DMS153 treated with DMSO at 0.1 percent for 48 hours (cell line): ENCODE results near the gene CACNA2D4.
"Not testable (repeated sequence)": the region's sequence is repeated elsewhere in the genome, so short reads cannot be mapped to it uniquely, and the experiment has no call there.

Source experiments
- DNase-seq: peaks from one replicate; lab custom pipeline; 2025; ENCODE audit not compliant: unreplicated experiment; lab: John Stamatoyannopoulos, UW

Gene CACNA2D4, protein sequence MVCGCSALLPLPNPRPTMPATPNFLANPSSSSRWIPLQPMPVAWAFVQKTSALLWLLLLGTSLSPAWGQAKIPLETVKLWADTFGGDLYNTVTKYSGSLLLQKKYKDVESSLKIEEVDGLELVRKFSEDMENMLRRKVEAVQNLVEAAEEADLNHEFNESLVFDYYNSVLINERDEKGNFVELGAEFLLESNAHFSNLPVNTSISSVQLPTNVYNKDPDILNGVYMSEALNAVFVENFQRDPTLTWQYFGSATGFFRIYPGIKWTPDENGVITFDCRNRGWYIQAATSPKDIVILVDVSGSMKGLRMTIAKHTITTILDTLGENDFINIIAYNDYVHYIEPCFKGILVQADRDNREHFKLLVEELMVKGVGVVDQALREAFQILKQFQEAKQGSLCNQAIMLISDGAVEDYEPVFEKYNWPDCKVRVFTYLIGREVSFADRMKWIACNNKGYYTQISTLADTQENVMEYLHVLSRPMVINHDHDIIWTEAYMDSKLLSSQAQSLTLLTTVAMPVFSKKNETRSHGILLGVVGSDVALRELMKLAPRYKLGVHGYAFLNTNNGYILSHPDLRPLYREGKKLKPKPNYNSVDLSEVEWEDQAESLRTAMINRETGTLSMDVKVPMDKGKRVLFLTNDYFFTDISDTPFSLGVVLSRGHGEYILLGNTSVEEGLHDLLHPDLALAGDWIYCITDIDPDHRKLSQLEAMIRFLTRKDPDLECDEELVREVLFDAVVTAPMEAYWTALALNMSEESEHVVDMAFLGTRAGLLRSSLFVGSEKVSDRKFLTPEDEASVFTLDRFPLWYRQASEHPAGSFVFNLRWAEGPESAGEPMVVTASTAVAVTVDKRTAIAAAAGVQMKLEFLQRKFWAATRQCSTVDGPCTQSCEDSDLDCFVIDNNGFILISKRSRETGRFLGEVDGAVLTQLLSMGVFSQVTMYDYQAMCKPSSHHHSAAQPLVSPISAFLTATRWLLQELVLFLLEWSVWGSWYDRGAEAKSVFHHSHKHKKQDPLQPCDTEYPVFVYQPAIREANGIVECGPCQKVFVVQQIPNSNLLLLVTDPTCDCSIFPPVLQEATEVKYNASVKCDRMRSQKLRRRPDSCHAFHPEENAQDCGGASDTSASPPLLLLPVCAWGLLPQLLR

DNA sequence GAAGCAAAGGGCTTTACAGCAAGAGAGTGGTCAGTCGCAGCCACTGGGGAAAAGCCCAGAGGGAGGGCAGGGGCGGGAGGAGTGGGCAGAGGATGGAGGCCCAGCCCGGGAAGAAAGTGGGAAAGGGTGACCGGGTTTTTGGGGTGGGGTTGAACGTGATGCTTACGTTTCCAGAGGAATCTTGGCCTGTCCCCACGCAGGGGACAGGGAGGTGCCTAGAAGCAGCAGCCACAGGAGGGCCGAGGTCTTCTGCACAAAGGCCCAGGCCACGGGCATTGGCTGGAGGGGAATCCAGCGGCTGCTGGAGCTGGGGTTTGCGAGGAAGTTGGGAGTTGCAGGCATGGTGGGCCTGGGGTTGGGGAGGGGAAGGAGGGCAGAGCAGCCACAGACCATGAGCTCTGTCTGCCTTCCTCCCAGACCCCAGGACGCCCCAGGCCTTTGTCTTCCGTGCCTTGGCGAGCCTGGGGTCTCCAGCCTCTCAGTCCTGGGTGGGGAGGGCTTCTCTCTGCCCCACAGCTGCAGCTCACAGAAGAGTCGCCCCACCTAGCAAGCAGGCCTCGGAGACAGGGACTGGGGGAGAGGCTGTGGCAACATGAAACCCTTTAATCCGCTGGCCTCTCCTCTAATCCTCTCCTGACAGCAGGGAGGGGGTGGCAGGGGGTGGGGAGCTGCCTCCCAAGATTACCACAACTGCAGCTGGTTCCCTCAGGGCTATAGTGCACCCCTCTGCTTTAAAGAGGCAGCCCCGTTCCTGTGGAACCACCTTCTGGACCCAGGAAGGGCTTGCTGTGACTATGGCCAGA is at the start of gene CACNA2D4:
TSS of gene CACNA2D4 (minus strand) at position 572 of the 803 bp plus-strand sequence. CDS start at position 393, 179 bp downstream.
- DNase-seq: no peak

DNA sequence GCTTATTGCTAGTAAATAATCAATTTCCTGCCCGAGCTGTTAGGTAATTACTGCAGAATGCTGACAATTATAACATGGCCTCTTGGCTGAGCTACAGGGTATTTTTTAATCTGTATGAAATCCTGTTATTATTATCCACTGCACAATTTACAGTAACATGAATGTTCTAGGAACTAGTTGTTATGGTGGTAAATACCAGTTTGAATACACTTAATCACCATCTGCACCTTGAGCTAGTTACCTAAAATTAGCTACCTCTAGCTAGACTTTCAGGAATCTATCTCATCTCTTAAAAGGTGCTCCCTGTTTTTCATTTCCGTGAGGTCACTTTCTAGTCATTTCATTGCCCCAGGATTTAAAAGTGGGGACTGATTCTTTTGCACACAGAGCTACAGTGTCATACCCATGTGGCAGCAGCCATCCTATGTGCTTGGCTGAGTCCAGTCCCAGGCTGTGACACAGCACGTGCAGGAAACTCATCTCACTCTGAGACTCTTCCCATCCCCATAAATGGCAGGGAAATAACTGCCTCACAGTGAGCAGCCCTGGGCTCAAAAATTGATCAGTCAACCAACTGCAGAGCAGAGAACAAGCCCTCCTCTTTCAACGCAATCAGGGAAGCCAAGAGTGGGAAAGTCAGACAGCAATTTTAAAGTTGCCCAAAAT is 48.2 kb upstream of the CACNA2D4 start:
- DNase-seq: no peak

DNA sequence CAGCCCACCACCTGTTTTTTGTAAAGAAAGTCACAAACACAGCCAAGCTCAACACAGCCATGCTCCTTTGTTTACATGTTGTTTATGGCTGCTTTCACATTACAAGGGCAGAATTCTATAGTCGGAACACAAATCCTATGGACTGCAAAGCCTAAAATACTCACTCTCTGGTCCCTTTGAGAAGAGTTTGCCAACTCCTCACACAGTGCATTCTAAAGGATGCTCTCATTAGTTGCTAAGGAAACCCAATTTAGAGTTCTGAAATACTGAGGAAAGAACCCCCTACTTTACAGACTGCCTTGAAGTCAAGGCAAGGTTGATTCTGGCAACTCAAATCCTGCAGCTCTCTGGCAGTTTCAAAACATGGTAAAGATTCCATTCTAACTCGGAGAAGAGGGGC is 47.5 kb upstream of the CACNA2D4 start:
- no peak for DNase-seq

DNA sequence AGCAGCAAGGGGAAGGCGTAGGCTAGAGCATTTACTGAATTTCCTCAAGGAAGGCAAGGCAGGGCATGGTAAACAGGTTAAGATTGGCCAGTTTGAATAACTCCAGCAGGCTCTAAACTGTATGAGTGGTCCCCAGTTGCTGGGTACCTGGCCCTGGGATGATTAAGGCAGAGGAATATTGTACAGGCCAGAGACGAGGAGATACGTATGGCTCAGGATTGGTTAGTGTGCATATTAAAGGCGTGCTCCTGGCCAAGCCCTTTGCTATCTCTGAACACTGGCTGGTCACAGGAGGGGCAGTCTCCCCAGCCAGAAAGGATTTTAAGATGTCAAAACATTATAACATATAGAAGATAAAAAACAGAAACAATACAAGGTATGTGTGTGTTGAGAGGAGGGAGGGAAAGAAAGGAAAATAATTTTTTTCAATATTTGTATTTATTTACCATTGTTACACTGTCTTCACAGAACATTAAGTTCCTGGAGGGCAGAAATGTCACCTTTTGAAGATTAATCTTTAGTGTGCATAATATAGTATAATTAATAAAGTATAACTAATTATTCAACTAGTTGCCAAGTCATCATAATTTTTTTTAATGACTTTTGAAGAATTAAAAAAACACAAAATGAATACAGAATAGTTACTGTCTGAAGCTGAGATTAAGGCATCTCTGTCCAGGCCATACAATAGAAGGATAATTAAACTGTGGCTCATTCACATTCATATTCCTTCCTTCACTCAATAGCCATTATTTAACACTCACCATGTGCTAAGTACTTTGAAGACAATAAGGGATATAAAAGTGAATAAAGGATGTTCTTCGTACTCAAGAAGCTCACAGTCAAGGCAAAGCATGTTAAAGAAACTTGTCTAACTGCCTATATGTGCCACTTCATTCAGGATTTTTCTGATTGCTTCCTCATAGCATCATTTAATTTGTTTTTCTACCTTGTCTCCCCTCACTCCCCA is 43.9 kb upstream of the CACNA2D4 start:
- DNase-seq: no peak

DNA sequence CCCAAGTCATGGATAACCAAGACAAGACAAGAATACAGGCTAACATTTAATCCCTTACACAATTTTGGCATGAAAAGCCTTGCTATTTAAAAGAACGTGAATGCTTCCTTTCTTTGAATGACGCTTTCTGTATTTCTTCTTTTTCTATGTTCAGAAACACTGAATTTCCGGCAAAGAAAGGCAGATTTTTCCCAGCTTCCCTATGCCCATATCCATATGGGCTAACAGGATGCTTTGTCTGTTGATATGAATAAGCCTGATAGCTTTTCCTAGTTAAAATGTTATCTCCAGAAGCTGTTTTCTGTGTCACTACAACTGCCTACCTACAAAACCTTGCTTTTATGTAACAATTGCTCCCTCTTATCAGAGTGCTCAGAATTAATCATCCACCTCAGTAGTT is 38.3 kb upstream of the CACNA2D4 start:
- DNase-seq: no peak

DNA sequence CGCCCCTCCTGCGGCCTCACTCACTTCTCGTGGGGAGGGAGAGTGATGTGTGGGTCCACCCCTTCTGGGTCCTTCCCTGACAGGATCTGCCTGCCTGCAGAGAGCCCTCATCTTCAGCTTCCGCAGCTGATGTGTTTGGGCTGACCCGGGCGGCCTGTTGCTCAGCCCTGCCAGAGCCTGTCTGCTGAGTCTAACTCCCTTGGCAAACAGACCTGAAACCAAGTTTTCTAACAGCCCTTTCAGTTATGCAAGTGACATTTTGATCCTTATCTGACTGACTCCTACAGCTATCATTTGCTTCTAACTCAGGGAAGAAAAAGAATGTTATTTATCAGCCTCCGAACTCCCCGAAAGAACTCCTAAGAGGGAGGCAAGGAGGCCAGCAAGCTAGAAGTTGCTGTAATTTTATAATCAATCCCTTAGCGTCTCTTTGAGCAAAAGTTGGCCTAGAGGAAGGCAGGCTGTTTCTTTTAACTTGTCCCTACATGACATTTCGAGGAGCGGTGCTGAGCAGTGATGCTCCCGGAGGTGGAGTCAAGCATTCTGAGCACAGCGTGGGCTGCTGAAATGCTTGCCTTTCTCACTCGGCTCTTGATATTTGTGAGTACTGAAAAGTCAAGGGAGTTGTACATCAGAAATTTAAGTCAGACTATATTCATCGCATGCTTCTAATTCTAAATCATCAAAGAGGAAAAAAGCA is 31.5 kb upstream of the CACNA2D4 start:
- DNase-seq: no peak

DNA sequence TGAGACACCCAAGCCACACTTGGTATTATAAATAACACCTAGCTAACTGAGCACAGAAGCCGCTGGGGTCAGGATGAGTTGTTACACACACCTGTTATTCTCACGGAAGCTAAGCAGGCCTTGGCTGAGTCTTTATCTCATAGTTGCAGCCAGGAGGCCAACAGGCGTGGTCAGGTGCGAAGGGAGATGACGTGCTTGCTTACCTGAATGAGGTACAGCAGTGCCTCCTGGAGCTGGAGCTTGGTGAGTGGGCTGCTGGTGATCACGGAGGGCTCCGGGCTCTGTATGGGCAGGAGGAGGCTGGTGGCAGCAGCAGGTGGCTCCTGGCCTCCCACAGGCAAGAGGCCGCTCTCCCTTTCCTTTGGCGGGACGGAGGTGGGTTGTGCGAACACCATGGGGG is 30.4 kb upstream of the CACNA2D4 start:
- DNase-seq: no peak

DNA sequence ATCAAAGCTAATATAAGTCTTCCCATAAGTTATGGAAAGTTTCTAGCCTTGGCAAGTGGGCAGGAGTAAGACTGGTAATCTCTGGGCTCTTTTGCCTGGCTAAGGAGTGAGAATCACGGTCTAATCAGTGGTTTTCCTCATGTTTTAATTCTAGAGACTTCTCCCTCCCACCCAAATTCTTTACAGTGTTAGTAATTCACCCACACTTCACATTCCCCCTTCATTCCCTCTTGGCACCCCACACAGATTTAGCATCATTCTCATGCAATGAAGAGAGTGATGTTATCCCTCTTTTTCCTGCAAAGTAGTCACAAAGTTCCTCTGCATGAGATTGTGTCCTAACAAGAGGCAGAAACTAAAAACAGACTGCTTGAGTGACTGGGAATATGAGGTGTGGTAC is 28.6 kb upstream of the CACNA2D4 start:
- no peak for DNase-seq

DNA sequence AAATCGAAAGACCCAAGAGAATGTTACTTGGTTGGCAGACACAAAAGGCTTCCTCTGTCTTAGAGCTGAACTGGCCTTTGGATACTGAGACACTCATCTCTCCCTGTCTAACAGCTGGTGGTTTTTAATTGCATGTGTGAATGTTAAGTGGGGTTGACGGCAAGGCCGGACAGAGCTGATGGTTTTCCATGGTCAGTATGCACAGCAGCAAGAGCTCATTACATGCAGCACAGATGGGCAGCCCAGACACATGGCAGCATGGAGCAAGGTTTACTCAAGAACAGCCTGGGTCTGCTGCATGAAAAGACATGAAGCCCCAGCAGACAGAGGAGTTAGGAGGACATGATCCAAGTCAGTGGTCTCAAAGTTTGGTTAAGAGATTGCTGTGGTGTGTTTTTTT is 27.8 kb upstream of the CACNA2D4 start:
- no peak for DNase-seq

DNA sequence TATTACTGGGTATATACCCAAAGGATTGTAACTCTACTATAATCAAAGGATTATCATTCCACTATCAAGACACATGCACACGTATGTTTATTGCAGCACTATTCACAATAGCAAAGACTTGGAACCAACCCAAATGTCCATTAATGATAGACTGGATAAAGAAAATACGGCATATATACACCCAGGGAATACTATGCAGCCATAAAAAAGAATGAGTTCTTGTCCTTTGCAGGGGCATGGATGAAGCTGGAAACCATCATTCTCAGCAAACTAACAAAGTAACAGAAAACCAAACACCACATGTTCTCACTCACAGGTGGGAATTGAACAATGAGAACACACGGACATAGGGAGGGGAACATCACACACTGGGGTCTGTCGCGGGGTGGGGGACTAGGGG is 27.1 kb upstream of the CACNA2D4 start:
- DNase-seq: not testable (repeated sequence)

DNA sequence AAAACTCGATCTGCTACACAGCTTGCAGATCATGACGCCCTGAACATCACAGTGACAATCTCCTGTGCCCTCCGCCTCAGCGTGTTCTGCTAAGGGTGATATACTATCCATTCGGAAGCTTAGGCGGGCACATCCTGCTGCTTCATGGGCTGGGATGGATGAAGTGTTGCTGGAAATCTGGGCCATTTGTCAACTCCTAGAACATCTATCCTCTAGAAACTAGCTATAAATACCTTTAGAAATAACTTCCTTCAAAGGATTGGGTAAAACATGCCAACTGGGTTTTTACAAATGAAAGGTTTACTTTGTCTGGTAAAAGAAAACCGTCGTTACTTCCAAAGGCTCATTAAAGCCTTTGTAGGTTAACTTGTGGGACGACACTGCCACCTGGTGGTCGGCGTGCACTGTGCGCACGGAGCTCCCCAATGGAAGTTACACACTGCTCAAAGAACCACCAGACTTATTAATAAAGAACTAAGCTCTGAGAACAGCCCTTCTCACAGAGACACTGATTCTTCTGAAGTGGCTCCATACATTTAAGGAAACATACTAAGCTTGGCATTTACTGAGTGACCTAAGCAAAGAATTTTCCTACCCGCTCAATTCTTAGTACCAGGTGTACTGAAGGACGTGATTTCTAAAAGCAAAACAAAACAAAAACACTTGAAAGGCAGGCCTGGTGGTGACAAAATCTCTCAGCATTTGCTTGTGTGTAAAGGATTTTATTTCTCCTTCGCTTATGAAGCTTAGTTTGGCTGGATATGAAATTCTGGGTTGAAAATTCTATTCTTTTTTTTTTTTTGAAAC is 21.6 kb upstream of the CACNA2D4 start:
- DNase-seq: peak; percentile 71

DNA sequence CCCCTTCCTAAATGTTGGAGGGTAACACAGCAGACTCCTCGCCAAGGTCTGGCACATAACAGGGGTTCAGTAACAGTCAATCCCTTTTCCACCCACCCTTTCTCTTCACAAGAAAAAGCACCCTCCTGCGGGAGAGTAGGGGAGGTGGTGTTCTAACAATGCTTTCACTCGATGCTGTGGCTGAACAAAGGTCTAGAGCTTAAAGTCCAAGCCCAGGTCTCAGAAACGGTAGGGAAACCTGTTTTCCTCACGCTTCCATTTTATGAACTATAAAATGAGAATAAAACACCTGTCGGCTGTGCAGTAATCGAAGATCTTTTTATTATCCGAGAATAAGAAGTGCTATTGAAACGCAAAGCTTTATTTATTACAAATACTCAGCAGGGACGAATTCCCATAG is 20.9 kb upstream of the CACNA2D4 start:
- DNase-seq: no peak

DNA sequence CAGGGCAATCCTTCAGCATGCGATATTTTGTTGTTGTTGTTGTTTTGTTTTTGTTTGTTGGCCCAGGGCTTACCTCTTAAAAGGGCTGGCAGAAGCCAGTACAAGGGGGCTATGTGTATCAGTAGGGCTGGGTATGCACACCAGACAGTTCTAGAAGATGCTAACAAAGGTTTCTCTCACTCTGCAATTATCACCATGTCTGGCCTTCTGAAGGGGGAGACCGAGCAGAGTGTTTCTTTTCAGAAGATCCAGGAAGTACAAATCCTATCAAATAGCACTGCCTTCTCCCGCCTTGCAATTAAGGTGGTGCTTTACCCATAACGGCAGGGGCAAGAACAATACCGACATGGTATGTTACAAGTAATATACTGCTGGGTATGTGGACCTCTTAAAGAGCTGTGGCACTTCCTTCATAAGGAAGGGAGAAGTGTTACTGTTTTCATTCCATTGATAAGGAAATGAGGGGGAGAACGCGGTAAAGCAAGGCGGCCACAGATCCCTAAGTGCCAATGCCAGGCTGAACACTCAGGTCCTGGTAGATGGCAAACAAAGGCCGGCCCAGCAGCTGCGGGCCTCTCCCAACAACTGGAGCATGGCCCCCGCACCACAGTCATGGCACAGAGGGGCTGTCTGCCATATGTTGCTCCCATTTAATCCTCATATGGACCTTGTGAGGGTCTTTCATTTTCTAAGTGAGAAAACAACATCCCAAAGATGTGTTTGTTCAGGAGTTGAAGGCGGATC is 19.2 kb upstream of the CACNA2D4 start:
- DNase-seq: peak; percentile 2

DNA sequence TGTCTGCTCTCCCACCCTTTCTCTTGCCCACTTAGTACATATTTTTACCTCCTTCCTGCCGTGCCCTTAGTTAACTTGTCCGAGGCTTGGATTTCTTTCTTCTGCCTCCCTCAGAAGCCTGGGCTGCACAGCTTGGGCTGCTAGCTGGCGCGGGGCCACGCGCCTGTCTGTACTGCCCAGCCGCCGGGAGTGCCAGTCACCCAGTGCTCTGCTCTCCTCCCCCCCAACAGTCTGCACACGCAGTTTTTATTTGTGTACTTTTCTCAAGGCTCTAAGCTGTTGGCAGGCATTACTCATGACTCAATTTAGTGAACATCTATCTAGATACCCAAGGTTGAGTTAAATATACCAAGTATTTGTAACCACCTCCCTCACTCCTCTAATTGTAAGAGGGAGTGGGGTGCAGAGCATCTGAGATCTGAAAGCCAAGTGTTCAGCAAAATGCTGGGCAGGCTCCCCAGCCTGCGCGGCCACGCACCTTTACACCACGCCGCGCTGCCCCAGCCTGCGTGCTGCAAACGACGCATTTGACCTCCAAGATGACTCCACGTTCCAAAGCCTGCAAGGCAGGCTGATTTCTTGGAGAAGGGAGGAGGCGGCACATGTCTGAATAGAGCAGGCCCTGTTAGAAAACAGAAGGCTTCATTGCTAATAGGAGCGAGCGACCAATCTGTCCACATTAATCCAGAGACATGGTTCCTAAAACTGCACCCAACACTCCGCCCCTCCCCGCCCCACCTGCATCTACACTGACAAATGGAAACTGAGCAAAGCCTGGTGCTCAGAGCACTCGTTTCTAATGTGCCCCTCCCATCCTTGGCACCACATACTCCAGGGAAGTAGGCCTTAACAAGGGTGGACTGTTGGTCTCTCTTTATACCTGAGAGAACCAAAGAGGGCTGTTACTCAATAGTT is 18.2 kb upstream of the CACNA2D4 start:
- peak; percentile 71 for DNase-seq

DNA sequence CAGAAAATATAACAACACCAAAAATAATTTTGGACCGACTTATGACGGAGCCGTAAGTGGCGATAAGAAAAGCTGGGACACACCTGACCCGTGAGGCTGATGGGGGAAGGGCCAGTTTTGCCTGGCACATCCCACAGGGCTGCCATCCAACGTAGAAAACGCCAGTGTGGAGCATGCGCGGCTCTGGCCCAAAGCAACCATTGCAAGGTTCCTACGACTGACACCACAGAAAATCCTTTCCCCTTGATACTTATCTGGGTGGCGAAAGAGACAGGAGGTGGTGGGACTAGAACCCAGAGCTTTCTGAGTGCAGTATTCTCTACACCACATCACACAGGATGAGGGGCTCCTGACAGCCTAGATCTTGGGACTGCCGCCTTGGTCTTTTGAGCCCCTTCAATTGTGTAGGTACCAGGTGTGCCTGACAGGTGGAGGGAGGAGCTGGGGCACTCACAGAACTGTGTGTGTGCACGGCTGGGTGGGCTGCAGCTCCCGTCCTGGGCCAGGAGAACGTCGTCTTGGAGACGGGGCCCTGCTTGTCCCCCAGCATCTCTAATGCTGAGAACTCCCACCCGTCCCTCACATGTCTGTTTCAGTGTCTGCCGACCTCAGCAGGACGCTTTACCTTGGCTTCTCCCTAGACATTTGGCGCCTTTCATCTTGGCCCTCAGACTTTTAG is 17.4 kb upstream of the CACNA2D4 start:
- DNase-seq: no peak
